H1 (cell line): ENCODE measurements around the gene HERC5. TPM values are rescaled to one million over a fixed set of nuclear protein-coding genes. Genes with fewer than 3 reads are reported as not detected.

ENCODE experiments used
- CTCF ChIA-PET: fragments of 300-600 bp; sonication (Branson Sonifier 250); formaldehyde crosslinking; loops from one replicate; lab custom pipeline; 2021; ENCODE audit not compliant: partially characterized antibody; lab: Charles Lee
- POLR2A ChIA-PET: fragments of 300-600 bp; sonication (Branson Sonifier 250); formaldehyde crosslinking; loops from one replicate; lab custom pipeline; 2021; ENCODE audit warnings: inconsistent platforms; ENCODE audit not compliant: partially characterized antibody; lab: Charles Lee
- DNase-seq, 2 experiments: peaks; one replicate each; pipeline versions ENCODE4 v3.0.0 to v3.0.0-alpha.2; 2010 to 2022; ENCODE audit warnings: low spot score in 2 of 2, low read depth in 1 of 2, mixed read lengths in 1 of 2
- FAIRE-seq: peaks from 2 replicates; lab custom pipeline; 2011; peaks lifted over from hg19 to GRCh38; lab: Jason Lieb, UNC
- H2AFZ ChIP-seq: 2 replicates; pipeline ENCODE4 v1.8.1; 2012; ENCODE audit warnings: low read length, inconsistent platforms
- H2AK5ac ChIP-seq: 2 replicates; pipeline ENCODE4 v1.6.1; 2013; ENCODE audit warnings: low read depth, low read length
- H2BK120ac ChIP-seq: replicated peaks from 2 replicates; pipeline ENCODE3; 2013; ENCODE audit warnings: low read depth, low read length, inconsistent platforms
- H2BK12ac ChIP-seq: 2 replicates; pipeline ENCODE4 v1.6.1; 2013; ENCODE audit warnings: low read depth, low read length
- H2BK15ac ChIP-seq: 2 replicates; pipeline ENCODE4 v1.6.1; 2013; ENCODE audit warnings: low read length
- H2BK20ac ChIP-seq: 2 replicates; pipeline ENCODE4 v1.6.1; 2013; ENCODE audit warnings: low read length
- H2BK5ac ChIP-seq: 2 replicates; pipeline ENCODE4 v1.6.1; 2013; ENCODE audit warnings: low read depth, low read length
- H3K14ac ChIP-seq: 2 replicates; pipeline ENCODE4 v1.6.1; 2013; ENCODE audit warnings: inconsistent platforms; ENCODE audit not compliant: insufficient read length
- H3K18ac ChIP-seq: 2 replicates; pipeline ENCODE4 v1.6.1; 2013; ENCODE audit warnings: low read length; ENCODE audit errors: extremely low read depth
- H3K23ac ChIP-seq: 2 replicates; pipeline ENCODE4 v1.6.1; 2013; ENCODE audit warnings: inconsistent platforms; ENCODE audit not compliant: insufficient read length
- H3K23me2 ChIP-seq: 2 replicates; pipeline ENCODE4 v1.6.1; 2013; ENCODE audit warnings: low read depth, low read length
- H3K27ac ChIP-seq: 2 replicates; pipeline ENCODE4 v1.6.1; 2011; ENCODE audit warnings: low read depth, low read length, inconsistent platforms
- H3K27me3 ChIP-seq, 4 experiments: replicated peaks in 1 of 4; 1 replicate in 1 of 4; 2 replicates in 3 of 4; pipeline versions ENCODE4 v1.6.1 to v1.8.1; 2011 to 2013; ENCODE audit warnings: low read length in 3 of 4, mild to moderate bottlenecking in 3 of 4, inconsistent platforms in 2 of 4, mixed read lengths in 2 of 4, moderate library complexity in 1 of 4; ENCODE audit not compliant: control insufficient read depth in 3 of 4, insufficient read depth in 3 of 4; ENCODE audit errors: extremely low read depth in 1 of 4
- H3K36me3 ChIP-seq, 4 experiments: 2 replicates each; pipeline versions ENCODE4 v1.6.1 to v1.8.1; 2011 to 2013; ENCODE audit warnings: mild to moderate bottlenecking in 4 of 4, low read length in 3 of 4, moderate library complexity in 2 of 4, control low read depth in 1 of 4, inconsistent platforms in 1 of 4; ENCODE audit not compliant: insufficient read depth in 4 of 4, control insufficient read depth in 2 of 4
- H3K4ac ChIP-seq: replicated peaks from 2 replicates; pipeline ENCODE3; 2013; ENCODE audit warnings: low read length, low read depth, mixed read lengths, inconsistent platforms; ENCODE audit not compliant: insufficient read length
- H3K4me1 ChIP-seq, 4 experiments: replicated peaks in 1 of 4; 1 replicate in 1 of 4; 2 replicates in 3 of 4; pipeline versions ENCODE4 v1.6.1 to v1.8.1; 2011 to 2013; ENCODE audit warnings: low read length in 3 of 4, inconsistent platforms in 2 of 4, mixed read lengths in 1 of 4; ENCODE audit not compliant: insufficient read depth in 4 of 4, control insufficient read depth in 3 of 4
- H3K4me2 ChIP-seq, 2 experiments: 2 replicates each; pipeline versions ENCODE4 v1.6.1 to v1.8.1; 2011 to 2013; ENCODE audit warnings: low read depth in 2 of 2, low read length in 2 of 2, control low read depth in 1 of 2, inconsistent platforms in 1 of 2, mild to moderate bottlenecking in 1 of 2; ENCODE audit not compliant: insufficient read depth in 1 of 2
- H3K4me3 ChIP-seq, 4 experiments: fragments of 200-600, 300-600 bp in 1 of 4; sonication (generic), shearing (Covaris generic), sonication (Bioruptor Twin) in 1 of 4; 2 replicates each; pipeline versions ENCODE4 v1.5.1 to v1.8.1; 2011 to 2016; ENCODE audit warnings: low read length in 4 of 4, low read depth in 3 of 4, control low read depth in 2 of 4, inconsistent platforms in 2 of 4, mild to moderate bottlenecking in 2 of 4, mixed read lengths in 1 of 4, moderate library complexity in 1 of 4; ENCODE audit not compliant: insufficient read depth in 2 of 4; ENCODE audit errors: extremely low read depth in 1 of 4
- H3K56ac ChIP-seq: replicated peaks from 2 replicates; pipeline ENCODE3; 2013; ENCODE audit warnings: low read depth, mild to moderate bottlenecking, mixed read lengths, low read length, inconsistent platforms; ENCODE audit not compliant: insufficient read length
- H3K79me1 ChIP-seq: 2 replicates; pipeline ENCODE4 v1.6.1; 2013; ENCODE audit warnings: low read depth, low read length, control low read depth
- H3K79me2 ChIP-seq, 2 experiments: 2 replicates each; pipeline versions ENCODE4 v1.6.1 to v1.8.1; 2012 to 2013; ENCODE audit warnings: low read length in 2 of 2, mild to moderate bottlenecking in 2 of 2, inconsistent platforms in 1 of 2; ENCODE audit not compliant: insufficient read depth in 2 of 2, control insufficient read depth in 1 of 2
- H3K9ac ChIP-seq, 4 experiments: replicated peaks in 1 of 4; 1 replicate in 1 of 4; 2 replicates in 3 of 4; pipeline versions ENCODE4 v1.6.1 to v1.8.1; 2011 to 2013; ENCODE audit warnings: low read depth in 3 of 4, low read length in 3 of 4, control low read depth in 2 of 4, mild to moderate bottlenecking in 2 of 4, moderate library complexity in 2 of 4, inconsistent platforms in 1 of 4; ENCODE audit errors: extremely low read depth in 1 of 4
- H3K9me3 ChIP-seq, 2 experiments: 2 replicates each; pipeline versions ENCODE4 v1.6.1 to v1.8.1; 2012 to 2013; ENCODE audit warnings: mild to moderate bottlenecking in 2 of 2, moderate library complexity in 2 of 2, control low read depth in 1 of 2, inconsistent platforms in 1 of 2, low read depth in 1 of 2, low read length in 1 of 2, mixed read lengths in 1 of 2; ENCODE audit not compliant: insufficient read depth in 2 of 2
- H4K20me1 ChIP-seq, 2 experiments: replicated peaks in 1 of 2; 2 replicates each; pipeline versions ENCODE3 to v1.8.1; 2011 to 2013; ENCODE audit warnings: inconsistent platforms in 2 of 2, low read length in 2 of 2, mild to moderate bottlenecking in 1 of 2; ENCODE audit not compliant: insufficient read depth in 2 of 2, control insufficient read depth in 1 of 2
- H4K5ac ChIP-seq: 2 replicates; pipeline ENCODE4 v1.6.1; 2013; ENCODE audit warnings: low read length, low read depth, mixed read lengths, inconsistent platforms; ENCODE audit not compliant: insufficient read length
- H4K8ac ChIP-seq: 2 replicates; pipeline ENCODE4 v1.8.0; 2013; ENCODE audit warnings: mild to moderate bottlenecking, moderate library complexity, low read length, inconsistent platforms; ENCODE audit not compliant: insufficient read depth; ENCODE audit errors: extremely low read depth
- H4K91ac ChIP-seq: replicated peaks from 2 replicates; pipeline ENCODE3; 2013; ENCODE audit warnings: low read length, mixed read lengths, inconsistent platforms; ENCODE audit not compliant: insufficient read length
- ATF3 ChIP-seq: IDR thresholded peaks from 2 replicates; pipeline ENCODE4 v1.6.1; 2011; ENCODE audit warnings: low read depth, mild to moderate bottlenecking, low read length; ENCODE audit not compliant: insufficient read depth
- BRCA1 ChIP-seq: IDR thresholded peaks from 2 replicates; pipeline ENCODE4 v1.6.1; 2012; ENCODE audit warnings: low read depth, low read length, improper control_type of control experiment
- CTCF ChIP-seq, 3 experiments: IDR thresholded peaks; 1 replicate in 2 of 3; 2 replicates in 1 of 3; pipeline versions ENCODE4 v1.5.1 to v1.6.1; 2011; ENCODE audit warnings: low read length in 3 of 3, mild to moderate bottlenecking in 3 of 3, inconsistent platforms in 2 of 3, low read depth in 1 of 3, moderate library complexity in 1 of 3; ENCODE audit not compliant: insufficient read depth in 1 of 3; ENCODE audit errors: control extremely low read depth in 1 of 3
- EGR1 ChIP-seq: IDR thresholded peaks from 2 replicates; pipeline ENCODE4 v1.6.1; 2011; ENCODE audit warnings: low read depth, low read length, borderline replicate concordance
- GTF2F1 ChIP-seq: IDR thresholded peaks from 2 replicates; pipeline ENCODE4 v1.6.1; 2012; ENCODE audit warnings: low read depth, low read length, improper control_type of control experiment, borderline replicate concordance
- MAFK ChIP-seq: IDR thresholded peaks from 2 replicates; pipeline ENCODE4 v1.6.1; 2012; ENCODE audit warnings: low read depth, mild to moderate bottlenecking, improper control_type of control experiment, low read length
- MAX ChIP-seq: IDR thresholded peaks from 2 replicates; pipeline ENCODE4 v1.6.1; 2012; ENCODE audit warnings: inconsistent platforms
- RNF2 ChIP-seq: fragments of 200-900, 300-1000 bp; sonication (generic); IDR thresholded peaks from 2 replicates; pipeline ENCODE4 v1.7.1; 2016; ENCODE audit warnings: borderline replicate concordance, low read depth, mild to moderate bottlenecking, antibody characterized with exemption, low read length; ENCODE audit not compliant: poor library complexity, severe bottlenecking; ENCODE audit errors: missing control alignments
- SP2 ChIP-seq: IDR thresholded peaks from 2 replicates; pipeline ENCODE4 v1.6.1; 2012; ENCODE audit warnings: mild to moderate bottlenecking, low read length, inconsistent platforms
- TEAD4 ChIP-seq: IDR thresholded peaks from 2 replicates; pipeline ENCODE4 v1.6.1; 2012; ENCODE audit warnings: low read depth, low read length, inconsistent platforms, mixed read lengths
- WGBS, 2 experiments: shearing (Covaris generic) in 1 of 2; methylation state at CpG; one replicate each; pipeline versions ENCODE4 v1.1.6 to v1.1.7; 2013 to 2015; ENCODE audit warnings: low lambda C conversion rate in 2 of 2, mixed read lengths in 2 of 2, inconsistent platforms in 1 of 2, low coverage in 1 of 2, missing lambda C conversion rate in 1 of 2; ENCODE audit not compliant: insufficient replicate concordance in 2 of 2, insufficient coverage in 1 of 2, insufficient read length in 1 of 2; ENCODE audit errors: extremely low coverage in 1 of 2, missing lambda C conversion rate in 1 of 2; 5-methylcytosine and 5-hydroxymethylcytosine counted together
- polyA plus RNA-seq, 7 experiments: library from polyadenylated mRNA; depleted of rRNA in 3 of 7; stranded (reverse) in 5 of 7; unstranded in 2 of 7; fragments of >200 nt in 5 of 7; fragments of 200-250 nt in 2 of 7; gene quantifications; 1 replicate in 5 of 7; 2 replicates in 1 of 7; 4 replicates in 1 of 7; pipeline versions ENCODE4 v1.2.1 to v1.2.3, GENCODE V29; 2011 to 2013; ENCODE audit warnings: missing spikeins in 2 of 7, mixed read lengths in 2 of 7
- total RNA-seq: library from RNA; stranded (reverse); fragmentation: NEBNext Ultra II Directional; extraction: Animal tissue kit (Norgen Biotek cat#: 25700); gene quantifications from 2 replicates; pipeline ENCODE4 v1.2.1, GENCODE V29; 2021

The HERC5 gene
- total and polyA plus RNA-seq, 2 of the 8 experiments (the other 6 are each of a cell fraction or from before 2014, with no cell fraction given), result 6.6 to 20.7 TPM

- Histone ChIP-seq H4K20me1 (no peaks in the 10 kb centered on the region), H3K79me1 (no peaks in the 10 kb centered on the region), H3K36me3 (no peaks in the 10 kb centered on the region), H3K14ac (no peak overlapping the region), H4K5ac (no peak overlapping the region), H3K79me2 (peaks cover 0 to 17% of the 10 kb centered on the region in 2 experiments; a peak in 2 of 4 replicates), H2BK20ac (no peak overlapping the region), H2AK5ac (no peak overlapping the region), H3K27ac (no peak overlapping the region), H3K9me3 (no peaks in the 10 kb centered on the region), H2BK12ac (no peak overlapping the region), H3K4me3 (no peak overlapping the region), H4K8ac (no peak overlapping the region), H3K4me2 (no peak overlapping the region), H2BK120ac (no peak overlapping the region), H4K91ac (no peak overlapping the region), H3K4ac (no peak overlapping the region), H3K56ac (no peak overlapping the region), H3K4me1 (peaks cover 3 to 9% (median 5%) of the 10 kb centered on the region in 4 experiments; a peak in 6 of 7 replicates), H2BK15ac (no peak overlapping the region), H3K23ac (no peak overlapping the region), H3K9ac (no peak overlapping the region), H3K27me3 (no peaks in the 10 kb centered on the region), H2AFZ (no peak overlapping the region), H3K23me2 (no peaks in the 10 kb centered on the region), H3K18ac (no peak overlapping the region), H2BK5ac (no peak overlapping the region)
- FAIRE-seq (no peak), DNase-seq (no peak)
- ChIA-PET CTCF (interaction anchor here (0.7 to 1.5 kb wide), 3 partner anchors 130 to 327 kb away, joined by 3 to 4 read pairs (median 3); partner anchors contain the start of gene HERC6), POLR2A (no interaction called here)
- 94% methylated on average over 3 of the region's 3 CpGs; no CpG with 5 or more reads in 1 of the 2 experiments for WGBS, 2 experiments
- TF ChIP-seq GTF2F1, result no peak
- TF ChIP-seq MAX, result no peak
- no peak for TF ChIP-seq ATF3
- TF ChIP-seq RNF2, result no peak
- TF ChIP-seq EGR1, result no peak
- no peak for TF ChIP-seq SP2
- TF ChIP-seq BRCA1, result no peak
- no peak for TF ChIP-seq MAFK
- no peak for TF ChIP-seq TEAD4
- TF ChIP-seq CTCF (IDR thresholded peaks at IDR 0.05; ENCODE audit: control extremely low read depth in 1 of 3, insufficient read depth in 1 of 3, low read depth in 1 of 3, low read length in 3 of 3), result no peak
These were observed 71.9 kb downstream of the HERC5 start for GRCh38 chr4:88528861-88529260.
